GM12878 (cell line): ENCODE measurements around the gene SKOR2. TPM values are rescaled to one million over a fixed set of nuclear protein-coding genes. Genes with fewer than 3 reads are reported as not detected.

Experiments
- CREM ChIP-seq: IDR thresholded peaks from 2 replicates; pipeline ENCODE4 v1.6.1; 2014; ENCODE audit warnings: antibody characterized with exemption, low read depth
- DPF2 ChIP-seq: fragments of 450-650 bp; IDR thresholded peaks from 2 replicates; pipeline ENCODE4 v1.6.1; 2017; ENCODE audit warnings: mild to moderate bottlenecking
- EP300 ChIP-seq, 2 experiments: fragments of 150-350 bp in 1 of 2; IDR thresholded peaks; 2 replicates each; pipeline ENCODE4 v1.6.1; 2011 to 2012; ENCODE audit warnings: low read depth in 2 of 2, low read length in 2 of 2, borderline replicate concordance in 1 of 2, improper control_type of control experiment in 1 of 2, inconsistent platforms in 1 of 2; ENCODE audit not compliant: control insufficient read depth in 1 of 2
- EZH2 ChIP-seq: IDR thresholded peaks from 2 replicates; pipeline ENCODE4 v1.6.1; 2012; ENCODE audit warnings: low read depth, mild to moderate bottlenecking, control low read depth, inconsistent platforms, low read length, borderline replicate concordance; ENCODE audit not compliant: control insufficient read depth
- HDAC6 ChIP-seq: fragments of 200-600 bp; sonication (generic); IDR thresholded peaks from one replicate; pipeline ENCODE4 v1.8.0; 2017; ENCODE audit warnings: antibody characterized with exemption; ENCODE audit not compliant: unreplicated experiment
- KAT2A ChIP-seq: conservative IDR thresholded peaks from 2 replicates; pipeline ENCODE4 v1.6.1; 2011; ENCODE audit warnings: low read depth, low read length; ENCODE audit not compliant: control insufficient read depth
- MEF2A ChIP-seq: IDR thresholded peaks from 2 replicates; pipeline ENCODE4 v1.6.1; 2011; ENCODE audit warnings: low read depth, mild to moderate bottlenecking, low read length, moderate library complexity; ENCODE audit not compliant: insufficient read depth
- MYB ChIP-seq: fragments of 150-350 bp; IDR thresholded peaks from 2 replicates; pipeline ENCODE4 v1.6.1; 2014; ENCODE audit warnings: mild to moderate bottlenecking, low read depth, low read length, borderline replicate concordance
- POU2F2 ChIP-seq: IDR thresholded peaks from 3 replicates; pipeline ENCODE4 v1.6.1; 2011; ENCODE audit warnings: low read depth, mild to moderate bottlenecking, low read length, borderline replicate concordance
- RCOR1 ChIP-seq: conservative IDR thresholded peaks from 2 replicates; pipeline ENCODE4 v1.6.1; 2012; ENCODE audit warnings: low read depth, low read length, improper control_type of control experiment
- SMARCA5 ChIP-seq: fragments of 450-650 bp; IDR thresholded peaks from 2 replicates; pipeline ENCODE4 v1.6.1; 2017; ENCODE audit warnings: mild to moderate bottlenecking
- SREBF1 ChIP-seq: IDR thresholded peaks from 2 replicates; pipeline ENCODE4 v1.6.1; 2012; ENCODE audit warnings: mild to moderate bottlenecking, low read length
- SRF ChIP-seq, 2 experiments: IDR thresholded peaks; 2 replicates each; pipeline ENCODE4 v1.6.1; 2011; ENCODE audit warnings: low read depth in 2 of 2, low read length in 2 of 2, mild to moderate bottlenecking in 1 of 2, moderate library complexity in 1 of 2
- ZBTB40 ChIP-seq: fragments of 450-650 bp; IDR thresholded peaks from 2 replicates; pipeline ENCODE4 v1.6.1; 2016; ENCODE audit warnings: mild to moderate bottlenecking, moderate library complexity, borderline replicate concordance
- ZNF384 ChIP-seq: IDR thresholded peaks from 2 replicates; pipeline ENCODE4 v1.6.1; 2012; ENCODE audit warnings: low read depth, mild to moderate bottlenecking, low read length, improper control_type of control experiment, borderline replicate concordance
- ZNF622 ChIP-seq: fragments of 450-650 bp; IDR thresholded peaks from 2 replicates; pipeline ENCODE4 v1.6.1; 2017; ENCODE audit warnings: mild to moderate bottlenecking, inconsistent platforms
- ZZZ3 ChIP-seq: IDR thresholded peaks from 2 replicates; pipeline ENCODE4 v1.6.1; 2011; ENCODE audit warnings: low read depth; ENCODE audit not compliant: control insufficient read depth, insufficient read length
- polyA plus RNA-seq, 11 experiments: library from polyadenylated mRNA; depleted of rRNA in 4 of 11; unstranded in 6 of 11; stranded (reverse) in 5 of 11; fragments of >200 nt; fragmentation: Nextera tagmentation in 4 of 11; fragmentation: Illumina TruSeq in 1 of 11; extraction: Ambion mirVana in 4 of 11; extraction: Trizol in 1 of 11; gene quantifications; 1 replicate in 1 of 11; 2 replicates in 10 of 11; pipeline versions ENCODE4 v1.2.1 to v1.2.3, GENCODE V29; 2011 to 2016; ENCODE audit warnings: inconsistent platforms in 2 of 11, missing spikeins in 2 of 11, low read depth in 1 of 11
- total RNA-seq, 4 experiments: library from RNA; depleted of rRNA in 3 of 4; stranded (reverse); fragments of >200 nt in 3 of 4; fragmentation: Illumina TruSeq in 1 of 4; extraction: Trizol in 1 of 4; gene quantifications; 2 replicates each; pipeline versions ENCODE4 v1.2.1 to v1.2.3, GENCODE V29; 2013 to 2021
- TF ChIP-seq, protein P1 (sequence below): fragments of 450-650 bp; conservative IDR thresholded peaks from 2 replicates; pipeline ENCODE4 v1.6.1; 2017; ENCODE audit warnings: mild to moderate bottlenecking, moderate library complexity
- TF ChIP-seq, protein P2 (sequence below), 3 experiments: IDR thresholded peaks in 2 of 3; conservative IDR thresholded peaks in 1 of 3; 2 replicates each; pipeline ENCODE4 v1.5.1; 2011; ENCODE audit warnings: low read depth in 3 of 3, low read length in 3 of 3, mild to moderate bottlenecking in 3 of 3, control low read depth in 2 of 3, moderate library complexity in 2 of 3, inconsistent platforms in 1 of 3, mixed read lengths in 1 of 3; ENCODE audit not compliant: control insufficient read depth in 2 of 3, insufficient read depth in 1 of 3; ENCODE audit errors: extremely low read depth in 1 of 3
- TF ChIP-seq, protein P3 (sequence below): IDR thresholded peaks from 2 replicates; pipeline ENCODE4 v1.6.1; 2012; ENCODE audit warnings: low read depth, low read length, improper control_type of control experiment

The SKOR2 gene
- total and polyA plus RNA-seq, 10 of the 15 experiments (the other 5 are each of a cell fraction or from before 2014, with no cell fraction given), result not detected

GRCh38 chr18:47175898-47176575 lies 75.4 kb downstream of the SKOR2 start, which contains the start of gene IER3IP1 (continued):
- no peak for TF ChIP-seq EP300 (IDR thresholded peaks at IDR 0.05; ENCODE audit: borderline replicate concordance in 1 of 2, control insufficient read depth in 1 of 2, low read depth in 2 of 2, low read length in 2 of 2)
- TF ChIP-seq, protein P1, sequence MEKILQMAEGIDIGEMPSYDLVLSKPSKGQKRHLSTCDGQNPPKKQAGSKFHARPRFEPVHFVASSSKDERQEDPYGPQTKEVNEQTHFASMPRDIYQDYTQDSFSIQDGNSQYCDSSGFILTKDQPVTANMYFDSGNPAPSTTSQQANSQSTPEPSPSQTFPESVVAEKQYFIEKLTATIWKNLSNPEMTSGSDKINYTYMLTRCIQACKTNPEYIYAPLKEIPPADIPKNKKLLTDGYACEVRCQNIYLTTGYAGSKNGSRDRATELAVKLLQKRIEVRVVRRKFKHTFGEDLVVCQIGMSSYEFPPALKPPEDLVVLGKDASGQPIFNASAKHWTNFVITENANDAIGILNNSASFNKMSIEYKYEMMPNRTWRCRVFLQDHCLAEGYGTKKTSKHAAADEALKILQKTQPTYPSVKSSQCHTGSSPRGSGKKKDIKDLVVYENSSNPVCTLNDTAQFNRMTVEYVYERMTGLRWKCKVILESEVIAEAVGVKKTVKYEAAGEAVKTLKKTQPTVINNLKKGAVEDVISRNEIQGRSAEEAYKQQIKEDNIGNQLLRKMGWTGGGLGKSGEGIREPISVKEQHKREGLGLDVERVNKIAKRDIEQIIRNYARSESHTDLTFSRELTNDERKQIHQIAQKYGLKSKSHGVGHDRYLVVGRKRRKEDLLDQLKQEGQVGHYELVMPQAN, result peak; percentile 83
- TF ChIP-seq ZNF384, result no peak
- no peak for TF ChIP-seq POU2F2
- TF ChIP-seq CREM, result no peak
- no peak for TF ChIP-seq SREBF1
- TF ChIP-seq, protein P2, sequence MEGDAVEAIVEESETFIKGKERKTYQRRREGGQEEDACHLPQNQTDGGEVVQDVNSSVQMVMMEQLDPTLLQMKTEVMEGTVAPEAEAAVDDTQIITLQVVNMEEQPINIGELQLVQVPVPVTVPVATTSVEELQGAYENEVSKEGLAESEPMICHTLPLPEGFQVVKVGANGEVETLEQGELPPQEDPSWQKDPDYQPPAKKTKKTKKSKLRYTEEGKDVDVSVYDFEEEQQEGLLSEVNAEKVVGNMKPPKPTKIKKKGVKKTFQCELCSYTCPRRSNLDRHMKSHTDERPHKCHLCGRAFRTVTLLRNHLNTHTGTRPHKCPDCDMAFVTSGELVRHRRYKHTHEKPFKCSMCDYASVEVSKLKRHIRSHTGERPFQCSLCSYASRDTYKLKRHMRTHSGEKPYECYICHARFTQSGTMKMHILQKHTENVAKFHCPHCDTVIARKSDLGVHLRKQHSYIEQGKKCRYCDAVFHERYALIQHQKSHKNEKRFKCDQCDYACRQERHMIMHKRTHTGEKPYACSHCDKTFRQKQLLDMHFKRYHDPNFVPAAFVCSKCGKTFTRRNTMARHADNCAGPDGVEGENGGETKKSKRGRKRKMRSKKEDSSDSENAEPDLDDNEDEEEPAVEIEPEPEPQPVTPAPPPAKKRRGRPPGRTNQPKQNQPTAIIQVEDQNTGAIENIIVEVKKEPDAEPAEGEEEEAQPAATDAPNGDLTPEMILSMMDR (IDR thresholded peaks at IDR 0.05 in 2 of 3, conservative IDR thresholded peaks at IDR 0.05 in 1 of 3; ENCODE audit: control insufficient read depth in 2 of 3, extremely low read depth in 1 of 3, insufficient read depth in 1 of 3, low read depth in 3 of 3, low read length in 3 of 3), result peak in 1 of 3 experiments; percentile 14; a peak in 2 of 6 replicates
- TF ChIP-seq ZZZ3, result no peak
- no peak for TF ChIP-seq SRF (IDR thresholded peaks at IDR 0.05; ENCODE audit: low read depth in 2 of 2, low read length in 2 of 2)
- TF ChIP-seq KAT2A, result no peak
- TF ChIP-seq ZNF622, result no peak
- peak; percentile 64; the same call in 1 of the 2 replicates for TF ChIP-seq SMARCA5
- TF ChIP-seq DPF2, result peak; percentile 47; the same call in 1 of the 2 replicates
- TF ChIP-seq, protein P3, sequence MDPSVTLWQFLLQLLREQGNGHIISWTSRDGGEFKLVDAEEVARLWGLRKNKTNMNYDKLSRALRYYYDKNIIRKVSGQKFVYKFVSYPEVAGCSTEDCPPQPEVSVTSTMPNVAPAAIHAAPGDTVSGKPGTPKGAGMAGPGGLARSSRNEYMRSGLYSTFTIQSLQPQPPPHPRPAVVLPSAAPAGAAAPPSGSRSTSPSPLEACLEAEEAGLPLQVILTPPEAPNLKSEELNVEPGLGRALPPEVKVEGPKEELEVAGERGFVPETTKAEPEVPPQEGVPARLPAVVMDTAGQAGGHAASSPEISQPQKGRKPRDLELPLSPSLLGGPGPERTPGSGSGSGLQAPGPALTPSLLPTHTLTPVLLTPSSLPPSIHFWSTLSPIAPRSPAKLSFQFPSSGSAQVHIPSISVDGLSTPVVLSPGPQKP, result no peak
- TF ChIP-seq ZBTB40, result no peak
- no peak for TF ChIP-seq MEF2A
- TF ChIP-seq RCOR1, result no peak
- TF ChIP-seq MYB, result no peak
- no peak for TF ChIP-seq EZH2
- TF ChIP-seq HDAC6, result no peak
